HG02610 (cell line): Measurements from ENCODE around the gene BSX.

ENCODE experiments used
- ATAC-seq: cut with Tn5 transposase; IDR thresholded peaks from one replicate; pipeline ENCODE4 v1.9.1; 2021; ENCODE audit warnings: mild to moderate bottlenecking, moderate library complexity; ENCODE audit not compliant: unreplicated experiment

BSX gene

DNA sequence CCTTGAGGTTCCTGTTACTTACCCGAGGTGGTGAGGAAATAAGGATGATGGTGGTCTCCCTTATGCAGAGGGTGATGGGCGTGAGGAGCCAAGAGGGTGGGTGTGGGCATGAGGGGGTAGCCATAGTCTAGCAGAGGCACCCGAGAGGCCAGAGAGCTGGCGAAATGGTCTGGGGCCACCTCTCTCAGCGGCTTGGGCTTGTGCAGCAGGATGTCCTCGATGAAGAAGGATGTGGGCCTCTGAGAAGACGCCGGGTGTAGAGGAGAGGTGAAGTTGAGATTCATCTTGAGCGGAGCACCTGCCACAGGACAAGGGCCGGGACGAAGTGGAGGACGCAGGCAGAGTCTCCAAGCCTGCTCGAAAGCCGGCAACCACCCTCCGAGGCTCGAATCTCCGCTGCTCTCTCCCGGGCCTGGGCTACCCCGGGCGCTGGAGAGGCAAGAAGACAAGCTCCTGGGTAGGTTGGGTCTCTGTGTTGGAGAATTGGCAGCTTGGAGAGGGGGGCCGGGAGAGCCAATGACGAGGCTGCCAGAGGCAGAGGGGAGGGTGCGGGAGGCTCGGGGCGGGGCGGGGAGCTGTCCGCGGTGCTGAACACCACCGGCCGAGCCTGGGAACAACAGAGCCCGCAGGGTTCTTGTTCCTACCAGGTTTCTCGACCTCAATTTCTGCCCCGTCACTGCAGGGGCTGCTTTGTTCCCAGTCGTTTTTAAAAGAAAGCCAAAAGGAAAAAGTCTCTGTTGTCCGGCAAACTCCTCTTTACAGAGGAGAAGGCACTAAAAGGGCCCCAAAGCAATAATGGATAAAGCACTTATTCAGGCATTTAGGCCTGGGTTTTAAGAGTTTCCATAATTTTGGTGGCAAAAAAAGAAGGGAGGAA lies at the start of gene BSX:
Gene BSX (minus strand): TSS at position 447 of the 877 bp plus-strand sequence. CDS start 163 bp downstream, at position 284.
- ATAC-seq, result no peak

DNA sequence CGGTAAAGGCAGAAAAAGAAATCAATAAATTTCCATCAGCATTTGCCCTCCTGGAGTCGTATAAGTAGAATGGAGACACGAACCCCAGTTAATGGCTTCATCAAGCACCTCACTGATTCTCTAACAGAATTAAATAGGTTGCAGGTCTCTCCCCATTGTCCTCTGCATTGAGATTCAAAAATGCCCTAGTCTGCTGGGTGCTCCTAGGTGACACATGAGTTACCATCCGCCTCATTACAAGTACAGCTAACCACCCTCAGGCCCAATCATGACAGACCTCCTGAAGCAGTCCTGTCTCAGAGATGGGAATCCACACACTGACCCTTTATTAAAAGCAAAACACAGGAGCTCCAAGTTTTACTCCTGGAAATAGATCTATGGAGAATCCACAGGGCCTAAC lies 48.9 kb upstream of the BSX start:
- ATAC-seq, result no peak

DNA sequence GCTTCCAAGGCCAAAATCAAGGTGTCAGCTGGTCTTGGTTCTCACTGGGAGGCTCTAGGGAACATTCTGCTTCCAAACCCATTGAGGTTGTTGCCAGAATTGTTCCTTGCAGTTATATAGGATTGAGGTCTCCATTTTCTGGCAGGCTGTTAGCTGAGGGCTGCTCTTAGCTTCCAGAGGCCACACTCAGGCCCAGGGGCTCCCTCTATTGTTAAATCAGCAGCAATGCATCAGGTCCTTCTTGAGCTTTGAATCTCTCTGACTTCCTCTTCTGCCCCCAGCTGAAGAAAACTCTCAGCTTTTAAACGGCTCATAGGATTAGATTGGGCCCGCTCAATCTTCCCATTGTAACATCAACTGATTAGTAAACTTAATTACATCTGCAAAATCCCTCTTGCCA lies 39.3 kb upstream of the BSX start:
- ATAC-seq, result peak; percentile 63

DNA sequence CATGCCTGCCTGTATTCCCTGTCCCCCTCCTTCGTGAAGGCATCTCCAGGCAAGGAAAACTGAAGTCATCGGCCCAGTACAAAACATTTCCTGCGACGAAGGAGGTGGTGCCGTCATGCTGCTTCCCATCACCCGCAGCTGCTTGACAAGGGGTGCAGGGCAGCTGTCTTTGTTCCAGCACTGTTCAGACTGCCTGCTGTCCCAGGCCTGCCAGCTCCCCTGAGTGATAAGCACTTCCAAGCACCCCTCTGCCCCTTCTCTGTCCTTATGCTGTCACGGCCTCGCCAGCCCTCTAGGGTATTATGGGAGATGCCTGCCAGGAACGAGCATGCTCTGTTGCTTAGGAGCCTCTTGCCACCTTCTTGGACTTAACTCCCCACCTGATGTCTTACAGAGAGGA lies 37.1 kb upstream of the BSX start:
- no peak for ATAC-seq

DNA sequence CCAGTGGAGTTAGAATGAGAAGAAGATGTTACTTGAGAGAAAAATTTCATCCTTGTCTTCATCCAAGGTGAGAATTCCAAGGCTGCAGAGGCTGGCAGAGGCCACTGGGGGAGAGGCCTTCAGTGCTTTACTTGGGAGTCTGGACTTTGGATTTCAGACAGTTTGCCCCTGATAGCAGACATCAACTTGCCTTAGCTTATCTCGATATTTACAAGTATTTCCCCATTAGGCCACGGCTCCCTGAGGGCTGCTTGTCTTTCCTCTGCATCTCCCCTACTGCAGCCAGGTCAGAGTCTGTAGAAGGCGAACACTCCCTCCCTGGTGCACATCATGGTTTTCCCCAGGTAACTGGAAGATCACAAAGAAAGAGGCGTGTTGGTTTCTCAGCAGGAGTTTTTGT lies 29.9 kb upstream of the BSX start:
- no peak for ATAC-seq

DNA sequence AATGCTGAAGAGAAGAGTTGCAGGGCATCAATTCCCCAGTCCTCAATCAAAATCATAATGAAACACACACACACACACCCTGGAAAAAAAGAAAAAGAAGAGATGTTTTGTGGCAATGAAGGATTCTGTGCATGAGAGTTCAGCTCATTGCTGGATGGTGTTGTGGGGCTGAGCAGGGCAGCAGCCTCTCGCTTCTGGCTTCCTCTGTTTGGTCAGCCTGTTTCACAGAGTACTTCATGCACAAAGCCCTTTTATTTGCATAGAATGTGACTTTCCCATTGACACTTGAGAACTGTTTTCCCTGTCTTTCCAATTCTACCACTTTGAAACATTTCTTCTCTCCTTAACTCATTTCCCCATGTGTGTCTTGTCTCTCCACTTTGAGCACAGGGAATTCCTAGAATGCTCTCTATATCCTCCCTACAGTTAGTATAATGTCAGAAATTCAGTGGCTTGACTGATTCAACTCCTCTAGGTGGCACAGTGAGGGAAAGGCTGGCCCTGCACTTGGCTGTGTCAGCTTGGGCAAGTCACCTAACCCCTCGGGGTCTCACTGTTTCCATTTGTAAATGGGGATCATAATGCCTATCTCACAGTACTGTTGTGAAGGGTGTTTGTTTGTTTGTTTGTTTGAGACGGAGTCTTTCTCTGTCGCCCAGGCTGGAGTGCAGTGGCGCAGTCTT lies 25.4 kb upstream of the BSX start:
- ATAC-seq, result no peak

DNA sequence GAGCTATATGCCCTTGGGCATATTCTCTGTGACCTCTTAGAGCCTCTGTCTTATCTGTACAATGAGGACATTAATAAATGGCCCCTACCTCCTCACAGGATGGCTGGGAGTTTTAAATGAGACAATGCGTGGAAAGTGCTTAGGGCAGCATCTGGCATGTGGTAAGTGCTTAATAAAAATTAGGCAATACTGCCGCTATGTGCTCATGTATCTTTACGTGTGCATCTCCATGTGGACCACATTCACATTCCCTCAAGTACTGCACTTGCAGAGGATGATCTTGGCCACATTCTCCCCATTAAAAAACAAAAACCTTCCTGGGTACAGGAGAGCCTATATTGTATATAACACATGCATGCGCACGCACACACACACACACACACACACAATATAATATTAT lies 19.1 kb upstream of the BSX start:
- ATAC-seq, result no peak

DNA sequence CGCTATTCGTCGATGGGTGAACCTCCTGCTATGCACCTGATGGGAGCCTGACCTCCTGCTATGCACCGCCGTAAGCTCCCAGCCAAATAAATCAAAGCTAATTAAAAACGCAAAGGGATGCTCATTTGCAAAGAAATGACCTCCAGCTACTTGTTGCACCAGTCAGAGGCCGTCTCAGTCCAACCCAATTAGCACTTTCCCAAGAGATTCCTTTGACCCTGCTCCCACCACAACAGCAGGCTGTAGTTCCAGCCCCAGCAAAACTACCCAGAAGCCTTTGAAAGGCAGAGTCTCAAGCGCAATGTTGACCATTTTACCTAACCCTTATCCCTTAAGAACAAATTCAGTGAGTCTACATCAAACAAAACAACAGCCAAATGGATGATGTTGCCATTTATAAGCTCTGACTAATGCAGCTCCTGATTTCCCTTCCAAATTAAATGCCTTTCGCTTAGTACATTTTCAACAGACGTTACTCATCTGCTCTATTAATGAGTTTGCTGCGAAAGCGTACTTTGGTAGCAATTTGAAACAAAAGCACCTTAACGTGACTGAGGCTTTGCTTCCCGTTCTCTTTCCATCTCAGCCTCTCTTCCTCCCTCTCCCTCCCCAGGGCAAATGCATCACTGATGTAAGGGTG lies 17.2 kb upstream of the BSX start:
- no peak for ATAC-seq

DNA sequence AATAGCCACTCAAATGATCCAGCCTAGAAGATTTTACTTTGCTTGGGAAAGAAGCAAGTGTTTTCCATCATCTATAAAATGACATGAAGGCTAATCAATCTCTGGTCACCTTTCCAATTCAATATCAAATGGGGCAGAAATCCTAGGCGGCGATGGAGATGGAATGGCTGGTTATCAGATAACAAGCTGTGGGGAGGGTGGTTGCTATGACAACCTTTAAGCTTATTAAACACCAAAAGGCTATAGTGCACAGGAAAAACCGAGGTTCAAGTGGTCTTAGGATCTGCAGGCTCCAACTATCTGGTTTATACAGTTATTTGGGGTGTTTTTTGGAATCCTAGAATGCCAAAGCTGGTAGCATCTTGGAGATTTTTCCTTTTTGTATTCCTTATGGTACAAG lies 13.9 kb upstream of the BSX start:
- ATAC-seq, result no peak

DNA sequence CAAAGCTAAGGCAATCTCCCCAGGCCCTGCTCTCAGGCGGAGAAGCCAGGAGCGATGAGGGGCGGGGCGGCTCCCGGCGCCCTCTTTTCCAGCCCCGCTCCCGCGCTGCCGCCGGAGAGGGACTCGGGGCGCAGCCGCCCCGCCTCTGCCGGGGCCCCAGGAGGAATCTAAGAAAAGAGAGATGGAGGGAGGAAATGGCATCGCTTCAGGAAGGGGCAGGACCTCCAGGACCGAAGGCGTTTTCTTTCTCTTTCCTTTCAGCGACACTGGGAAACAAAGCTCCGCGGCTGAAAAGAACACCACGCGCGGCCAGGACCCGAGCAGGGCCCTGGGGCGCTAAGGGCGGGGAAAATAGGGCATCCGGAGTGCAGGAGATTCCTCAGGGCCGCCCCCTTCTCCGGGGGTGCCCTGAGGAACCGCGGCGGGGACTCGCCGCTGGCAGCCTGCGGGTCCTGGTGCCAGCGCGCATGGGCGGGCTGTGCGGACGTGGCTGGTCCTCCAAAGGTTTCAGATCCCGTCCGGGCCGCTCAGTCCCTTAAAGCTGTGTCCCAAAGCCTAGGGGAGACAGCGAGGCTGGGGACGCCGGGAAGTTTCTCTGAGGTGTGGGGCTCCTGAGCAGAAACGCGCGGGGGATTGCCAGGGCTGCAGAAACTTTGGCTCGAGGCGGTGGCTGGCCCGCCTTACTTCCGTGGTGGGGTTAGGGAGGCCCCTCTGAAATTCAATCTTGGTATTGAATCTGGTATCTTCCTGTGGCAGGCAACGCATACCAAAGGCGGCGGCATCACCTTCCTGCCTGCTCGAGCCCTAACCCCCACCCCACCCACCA lies 2.8 kb upstream of the BSX start:
- ATAC-seq, result no peak

DNA sequence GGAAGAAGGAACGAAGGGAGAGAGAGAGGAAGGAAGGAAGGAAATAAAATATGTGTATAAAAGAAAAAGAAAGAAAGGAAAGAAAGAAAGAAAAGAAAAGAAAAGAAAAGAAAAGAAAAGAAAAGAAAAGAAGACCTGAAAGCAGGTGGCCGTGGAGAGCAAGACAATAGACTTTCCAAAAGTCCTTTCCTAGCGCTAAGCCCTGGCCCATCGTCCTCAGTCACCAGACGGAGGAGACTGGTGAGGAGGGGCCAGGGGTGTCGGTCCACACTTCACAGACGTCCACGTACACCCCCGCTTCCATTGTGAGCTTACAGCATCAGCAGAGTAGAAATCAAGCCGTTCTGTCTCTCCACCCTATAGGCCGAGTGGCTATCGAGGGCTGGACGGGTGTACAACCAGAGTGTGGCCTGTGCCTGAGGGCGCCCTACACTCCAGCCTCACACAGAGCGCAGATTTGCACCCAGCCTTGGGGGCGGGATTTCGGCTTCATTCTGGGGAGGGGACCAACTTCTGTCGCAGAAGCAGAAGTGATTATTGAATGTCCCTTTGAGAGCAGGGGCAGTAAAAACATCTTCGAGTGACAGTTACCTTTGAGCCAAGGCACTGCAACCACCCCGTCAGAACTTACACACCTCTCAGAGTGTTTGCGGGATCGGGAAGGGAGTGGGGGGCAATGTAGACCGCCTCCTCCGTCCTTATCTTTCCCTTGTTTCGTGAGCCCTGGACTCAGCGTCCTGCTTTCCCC lies 2.0 kb upstream of the BSX start:
- no peak for ATAC-seq

DNA sequence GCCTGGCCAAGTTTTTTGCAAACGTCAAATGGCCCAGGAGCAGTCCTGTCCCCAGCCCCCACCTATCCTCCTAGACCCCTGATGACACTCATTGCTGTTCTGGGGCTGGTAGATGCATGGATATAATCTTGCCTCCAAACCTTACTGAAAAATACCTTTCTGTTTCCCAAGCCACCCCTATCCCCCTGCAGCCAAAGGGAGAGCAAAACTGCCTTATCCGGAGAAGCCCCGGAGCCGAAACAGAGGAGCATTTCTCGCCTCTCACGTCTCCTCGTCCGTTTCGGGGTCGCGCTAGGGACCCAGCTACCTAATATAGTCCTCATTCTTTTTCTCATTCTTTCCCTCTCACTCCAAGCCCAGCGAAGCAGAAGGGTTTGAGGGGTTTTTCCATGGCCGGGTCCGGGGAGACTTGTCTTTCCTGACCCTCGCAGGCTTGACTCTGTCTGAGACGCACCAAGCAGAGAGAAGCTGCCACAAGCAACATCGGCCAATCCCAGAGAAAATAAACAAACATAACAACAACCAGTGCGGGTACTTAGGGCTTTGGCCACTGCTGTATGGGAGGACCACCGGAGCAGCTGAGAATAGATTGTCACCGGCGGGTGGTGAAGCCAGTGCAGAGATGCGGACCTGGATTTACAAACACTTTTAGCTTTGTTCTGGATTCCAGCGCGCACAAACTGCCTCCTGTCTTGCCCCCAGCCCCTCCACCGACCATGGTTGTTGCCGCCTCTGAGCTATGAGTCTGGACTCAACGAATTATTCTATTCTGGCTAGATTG lies 1.6 kb downstream of the BSX start:
- no peak for ATAC-seq

DNA sequence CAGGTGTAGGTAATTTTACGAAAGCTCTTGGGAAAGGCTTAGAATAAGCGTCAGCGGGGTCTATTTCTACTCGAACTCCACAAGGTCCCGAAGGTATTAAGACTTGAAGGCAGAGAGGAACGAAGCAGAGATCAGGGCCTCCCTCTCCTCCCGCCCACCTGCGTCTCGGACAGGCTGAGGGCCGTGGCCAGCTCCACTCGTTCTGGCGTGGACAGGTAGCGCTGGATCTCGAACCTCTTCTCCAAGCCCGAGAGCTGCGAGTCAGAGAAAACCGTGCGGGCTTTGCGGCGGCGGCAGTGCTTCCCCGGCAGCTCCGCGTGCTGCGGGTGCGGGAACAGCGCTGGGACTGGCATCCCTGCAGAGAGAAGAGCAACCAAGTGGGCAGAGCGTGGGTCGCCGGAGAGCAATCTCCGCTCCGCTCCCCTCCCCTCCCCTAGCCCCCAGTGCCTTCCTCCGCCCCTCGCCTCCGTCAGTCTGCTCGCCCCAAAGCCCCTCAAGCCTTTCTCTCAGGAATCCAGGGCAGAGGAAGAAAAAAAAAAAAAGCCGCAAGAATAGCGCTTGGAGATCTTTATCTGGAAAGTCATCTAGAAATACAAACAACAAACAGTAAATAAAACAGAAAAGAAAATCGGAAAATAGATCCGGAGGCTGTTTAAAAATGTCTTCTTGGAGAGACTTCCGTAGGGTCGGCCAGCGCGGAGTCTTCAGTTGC lies 2.4 kb downstream of the BSX start:
- ATAC-seq, result no peak

DNA sequence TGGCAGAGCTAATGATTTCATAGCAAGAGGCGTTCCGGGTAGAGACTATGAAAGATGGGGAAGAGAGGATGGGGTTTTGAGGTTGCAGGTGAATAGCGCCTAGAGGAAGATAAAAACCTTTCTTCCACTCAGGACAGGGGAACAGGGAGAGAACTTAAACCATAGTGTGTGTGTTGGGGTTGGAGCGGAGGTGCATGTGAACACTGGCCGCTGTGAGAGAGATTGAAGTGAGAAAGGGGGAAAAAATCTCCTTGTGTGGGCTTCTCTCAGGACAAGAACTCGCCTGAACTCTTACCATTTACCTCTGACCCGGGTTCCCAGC lies 3.4 kb downstream of the BSX start:
- ATAC-seq, result no peak

DNA sequence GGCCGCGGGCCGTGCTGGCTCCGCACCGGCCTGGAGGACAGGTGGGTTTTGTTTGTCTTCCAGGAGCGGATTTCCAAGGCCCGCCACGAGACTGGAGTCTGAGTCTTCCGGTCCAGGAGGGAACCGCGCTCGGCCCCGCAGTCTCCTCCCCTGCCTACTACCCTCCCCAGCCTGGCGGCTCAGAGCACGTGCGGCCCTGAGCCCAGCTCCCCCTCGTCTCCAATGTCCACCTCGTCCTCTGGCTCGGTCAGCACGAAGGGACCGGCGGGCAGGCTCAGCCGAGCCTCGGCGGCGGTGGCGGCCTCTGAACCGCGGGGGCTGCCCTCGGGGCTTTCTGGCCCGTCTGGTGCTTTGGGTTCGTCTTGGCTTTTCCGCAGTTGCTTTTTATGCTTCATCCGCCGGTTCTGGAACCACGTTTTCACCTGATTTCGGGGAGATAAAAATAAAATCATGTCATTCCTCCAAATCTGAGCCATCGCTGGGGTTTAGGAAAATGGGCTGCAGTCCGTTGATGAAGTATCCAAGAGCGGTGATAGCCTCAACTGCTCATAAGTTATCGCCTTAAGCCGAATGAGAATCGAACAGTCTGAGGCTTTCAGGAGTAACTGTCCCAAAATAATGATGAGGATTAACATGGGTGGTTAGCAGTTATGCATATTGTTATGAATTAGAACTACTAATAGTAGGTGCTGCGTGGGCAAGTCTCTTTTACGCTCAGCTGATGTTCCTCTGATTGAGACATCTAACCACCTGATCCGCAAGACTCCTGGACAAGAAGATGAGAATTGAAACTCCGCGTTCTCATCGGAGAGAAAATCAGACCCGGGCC lies 4.0 kb downstream of the BSX start:
- no peak for ATAC-seq

DNA sequence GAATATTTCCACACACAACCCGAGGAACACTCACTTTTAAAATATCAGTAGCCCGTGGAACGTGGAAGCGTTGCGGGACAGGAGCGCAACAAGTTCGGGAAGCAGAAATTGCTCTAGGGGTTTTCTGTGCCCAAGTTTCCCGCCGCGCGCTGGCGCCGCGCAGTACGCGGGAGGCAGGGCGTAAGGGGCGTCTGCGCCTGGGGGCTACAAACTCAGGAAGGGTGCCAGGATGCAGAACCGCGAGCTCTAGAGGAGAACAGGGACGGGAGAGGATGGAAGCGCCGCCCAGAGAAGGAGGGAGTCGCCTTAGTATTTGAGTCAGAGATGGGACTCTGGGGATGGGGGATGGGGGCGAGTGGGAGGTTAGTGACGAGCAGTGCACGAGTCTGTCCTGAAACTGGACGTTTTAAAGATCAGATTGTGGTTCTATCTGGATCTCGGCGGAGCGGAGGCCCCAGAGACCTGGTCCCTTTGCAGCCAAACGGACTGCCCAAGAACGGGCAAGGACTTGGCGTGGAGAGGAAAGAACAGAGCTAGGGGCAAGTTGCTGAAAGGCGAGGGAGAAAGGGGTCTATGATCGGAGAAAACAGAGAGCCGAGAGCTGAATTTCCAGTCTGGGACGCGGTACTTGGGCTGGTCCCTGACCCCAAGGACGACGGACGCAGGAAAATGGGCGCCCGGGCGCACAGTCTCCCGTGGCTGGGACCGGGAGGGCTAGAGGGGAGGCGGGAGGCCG lies 4.7 kb downstream of the BSX start:
- no peak for ATAC-seq

DNA sequence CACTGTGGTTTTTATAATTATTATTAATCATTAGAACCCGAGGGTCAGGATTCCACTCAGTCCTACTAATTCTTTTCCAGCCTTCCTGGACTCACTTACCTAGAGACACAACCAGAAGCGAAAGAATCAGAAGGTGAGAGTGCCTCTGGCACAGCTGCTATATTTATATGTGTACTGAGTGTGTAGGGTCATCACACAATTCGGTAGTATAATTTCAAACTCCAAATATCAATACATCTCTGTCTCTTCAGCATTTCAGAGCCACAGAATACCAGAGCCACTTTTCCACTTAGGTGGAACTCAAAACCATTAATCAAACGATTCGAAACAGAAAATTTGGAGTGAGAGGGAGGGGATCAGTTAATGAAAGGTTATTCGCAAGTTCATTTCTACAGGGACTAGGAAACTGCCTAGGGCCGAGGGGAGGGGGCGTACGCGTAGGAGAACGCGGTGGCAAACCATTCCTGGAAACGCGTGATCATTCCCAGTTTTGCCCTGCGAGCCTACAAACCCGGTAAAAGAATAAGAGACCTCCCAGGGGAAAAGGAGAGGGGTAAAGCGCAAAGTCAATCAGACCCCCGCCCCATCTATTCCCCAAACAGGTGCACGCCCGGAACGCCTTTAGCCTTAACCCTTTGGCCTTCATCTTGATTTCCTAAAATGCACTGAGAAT lies 5.4 kb downstream of the BSX start:
- ATAC-seq, result no peak
